HepG2 (cell line): ENCODE data around the gene ZNF732. TPM values are rescaled to one million over a fixed set of nuclear protein-coding genes. Genes with fewer than 3 reads are reported as not detected.

ENCODE experiments used
- KAT8 ChIP-seq: IDR thresholded peaks from 2 replicates; pipeline ENCODE4 v1.6.1; 2016; ENCODE audit warnings: missing genetic modification reagents, missing compliant biosample characterization
- ZKSCAN8 ChIP-seq: IDR thresholded peaks from 2 replicates; pipeline ENCODE4 v1.6.1; 2016; ENCODE audit warnings: borderline replicate concordance, missing genetic modification reagents, missing compliant biosample characterization
- ZNF276 ChIP-seq: sonication (generic); formaldehyde crosslinking; IDR thresholded peaks from 2 replicates; pipeline ENCODE4 v1.4.0; 2020; ENCODE audit warnings: mild to moderate bottlenecking, low read depth, missing genetic modification reagents
- ZNF318 ChIP-seq: sonication (generic); formaldehyde crosslinking; IDR thresholded peaks from 2 replicates; pipeline ENCODE4 v1.4.0; 2020; ENCODE audit warnings: mild to moderate bottlenecking, missing genetic modification reagents
- polyA plus RNA-seq, 8 experiments: library from polyadenylated mRNA; depleted of rRNA in 3 of 8; stranded (reverse) in 7 of 8; unstranded in 1 of 8; fragments of >200 nt; fragmentation: Illumina TruSeq in 4 of 8; extraction: Trizol in 4 of 8; gene quantifications; 2 replicates each; pipeline versions ENCODE4 v1.2.1 to v1.2.3, GENCODE V29; 2011 to 2016; ENCODE audit warnings: low read depth in 4 of 8, missing spikeins in 1 of 8, mixed read lengths in 1 of 8; ENCODE audit not compliant: insufficient read depth in 1 of 8
- total RNA-seq, 5 experiments: library from RNA; depleted of rRNA; stranded (reverse); fragments of >200 nt; fragmentation: Illumina TruSeq; extraction: Trizol; gene quantifications; 2 replicates each; pipeline ENCODE4 v1.2.3, GENCODE V29; 2016; ENCODE audit warnings: low read depth in 1 of 5

The ZNF732 gene
- total and polyA plus RNA-seq, 2 of the 13 experiments (the other 11 are each of a cell fraction or from before 2014, with no cell fraction given), result not detected

- TF ChIP-seq ZNF318 (CRISPR knock-in tag), result no peak
- TF ChIP-seq ZNF276 (CRISPR knock-in tag), result no peak
- no peak for TF ChIP-seq KAT8 (CRISPR knock-in tag)
- no peak for TF ChIP-seq ZKSCAN8 (CRISPR knock-in tag)
Measured at GRCh38 chr4:273309-274017, 31.8 kb downstream of the ZNF732 start (continued).
